Measurements from ENCODE around the gene FAM156B.
A peak's percentile ranks its signal among the peaks of the same experiment; 100 is the strongest.
"Not testable (repeated sequence)": the region's sequence is repeated elsewhere in the genome, so short reads cannot be mapped to it uniquely, and the experiment has no call there.

The FAM156B gene

GRCh38 chrX:52923781-52924241 is 26.7 kb downstream of the FAM156B start:
- DNase-seq = peak in 2 of 56 donors; percentile 0

GRCh38 chrX:52930214-52930613 is 33.1 kb downstream of the FAM156B start:
- DNase-seq = not testable (repeated sequence)

- DNase-seq = no peak
Measured at GRCh38 chrX:52933213-52933612, 36.1 kb downstream of the FAM156B start.

GRCh38 chrX:52933976-52934703 is 37.0 kb downstream of the FAM156B start:
- no peak for DNase-seq

- DNase-seq = peak; percentile 3 to 100 (median 88)
Measured at GRCh38 chrX:52934704-52935469, 37.8 kb downstream of the FAM156B start.

GRCh38 chrX:52935470-52935784 is 38.3 kb downstream of the FAM156B start:
- peak in 1 of 56 donors; percentile 8 for DNase-seq

GRCh38 chrX:52940704-52941103 is 43.6 kb downstream of the FAM156B start:
- not testable (repeated sequence) for DNase-seq

- DNase-seq = not testable (repeated sequence)
Measured at GRCh38 chrX:52941728-52942127, 44.6 kb downstream of the FAM156B start.

GRCh38 chrX:52945838-52946494 is 48.8 kb downstream of the FAM156B start:
- not testable (repeated sequence) for DNase-seq

GRCh38 chrX:52947501-52947900 is 50.4 kb downstream of the FAM156B start:
- not testable (repeated sequence) for DNase-seq

GRCh38 chrX:52948265-52948664 is 51.1 kb downstream of the FAM156B start:
- not testable (repeated sequence) for DNase-seq

GRCh38 chrX:52949325-52949724 is 52.2 kb downstream of the FAM156B start:
- not testable (repeated sequence) for DNase-seq

GRCh38 chrX:52949884-52950283 is 52.8 kb downstream of the FAM156B start:
- DNase-seq = not testable (repeated sequence)

Data from amygdala (tissue), 56 donors.